RKO (cell line): ENCODE measurements around the gene ATP8A2.

ENCODE experiments used
- DNase-seq: peaks from one replicate; pipeline ENCODE4 v3.0.0-alpha.2; 2016; ENCODE audit warnings: low spot score

ATP8A2 gene

GRCh38 chr13:25732111-25732865, 360.5 kb downstream of the ATP8A2 start:
- DNase-seq = peak; percentile 26

GRCh38 chr13:25733001-25733491, 361.3 kb downstream of the ATP8A2 start:
- peak; percentile 56 for DNase-seq

DNA sequence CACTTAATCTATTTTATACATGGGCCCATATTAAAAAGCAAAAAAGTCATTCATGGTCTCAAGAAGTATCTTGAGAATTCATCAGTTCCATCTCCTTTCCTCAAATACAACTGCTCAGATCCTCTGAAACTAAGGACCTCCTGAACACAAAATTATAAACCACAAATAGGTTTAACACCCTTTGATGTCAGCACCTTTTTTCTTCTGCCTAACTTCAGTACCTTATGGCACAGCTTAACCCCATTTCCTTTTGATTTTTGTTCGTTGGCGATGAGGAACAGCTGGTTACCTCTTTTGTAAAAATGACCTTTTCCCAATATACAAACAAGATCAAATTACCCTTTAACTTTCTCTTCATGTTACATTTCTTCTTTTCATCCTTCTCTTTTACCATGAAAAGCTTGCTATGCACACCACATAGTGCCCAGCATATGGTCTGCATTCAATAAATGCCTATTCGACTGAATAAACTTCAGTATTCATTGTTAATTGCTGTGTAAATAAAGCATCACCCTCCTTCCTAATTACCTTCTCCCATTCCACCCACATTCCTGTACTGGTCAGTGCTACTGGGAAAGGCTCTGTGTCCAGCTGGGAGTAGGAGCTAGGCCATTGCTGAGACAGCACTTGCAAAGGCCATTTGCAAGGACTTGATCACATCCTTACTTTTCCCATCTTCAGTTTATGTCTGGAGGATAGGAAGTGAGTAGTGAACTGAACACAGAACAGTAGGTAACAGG, 362.1 kb downstream of the ATP8A2 start:
- no peak for DNase-seq

GRCh38 chr13:25738342-25739196, 366.8 kb downstream of the ATP8A2 start:
- DNase-seq = no peak

GRCh38 chr13:25739376-25739775, 367.6 kb downstream of the ATP8A2 start:
- no peak for DNase-seq

DNA sequence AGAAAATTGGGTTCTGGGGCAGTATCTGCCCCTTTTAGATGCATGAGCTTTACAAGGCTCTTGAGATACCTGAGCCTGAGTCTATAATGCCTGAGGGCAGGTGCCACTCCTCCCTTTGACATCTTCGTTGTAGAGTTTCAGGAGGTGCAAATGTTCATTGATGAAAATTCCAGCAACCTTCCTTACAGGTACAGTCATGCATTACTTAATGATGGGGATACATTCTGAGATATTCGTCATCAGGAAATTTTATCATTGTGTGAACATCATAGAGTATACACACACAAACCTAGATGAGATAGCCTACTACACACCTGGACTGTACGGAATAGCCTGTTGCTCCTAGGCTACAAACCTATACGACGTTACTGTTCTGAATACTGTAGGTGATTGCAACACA, 370.0 kb downstream of the ATP8A2 start:
- DNase-seq = no peak

GRCh38 chr13:25742220-25742619, 370.4 kb downstream of the ATP8A2 start:
- no peak for DNase-seq

- DNase-seq = no peak
Observed at GRCh38 chr13:25743421-25743820, 371.6 kb downstream of the ATP8A2 start.

DNA sequence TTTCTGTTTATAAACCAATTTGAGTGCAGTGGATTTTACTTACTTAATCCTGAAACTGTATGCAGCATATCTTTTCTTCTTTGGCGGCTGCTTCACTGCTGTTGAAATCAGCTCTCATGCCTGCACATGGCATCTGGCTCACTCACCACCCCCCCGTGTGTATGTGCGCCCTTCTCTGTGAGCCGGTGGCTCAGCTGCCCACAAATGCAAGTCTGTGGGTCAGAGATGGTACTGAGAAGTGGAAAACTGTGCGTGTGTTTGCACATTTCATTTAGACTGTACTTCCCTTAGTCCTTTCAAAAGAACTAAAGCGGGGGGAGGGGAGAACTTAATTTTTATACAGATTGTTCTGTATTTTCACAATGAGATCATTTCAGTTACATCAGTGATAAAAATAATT, 372.4 kb downstream of the ATP8A2 start:
- DNase-seq = no peak

GRCh38 chr13:25746131-25746530, 374.4 kb downstream of the ATP8A2 start:
- no peak for DNase-seq

GRCh38 chr13:25752957-25753551, 381.3 kb downstream of the ATP8A2 start:
- no peak for DNase-seq

- DNase-seq = no peak
Observed at GRCh38 chr13:25753976-25754375, 382.2 kb downstream of the ATP8A2 start.

DNA sequence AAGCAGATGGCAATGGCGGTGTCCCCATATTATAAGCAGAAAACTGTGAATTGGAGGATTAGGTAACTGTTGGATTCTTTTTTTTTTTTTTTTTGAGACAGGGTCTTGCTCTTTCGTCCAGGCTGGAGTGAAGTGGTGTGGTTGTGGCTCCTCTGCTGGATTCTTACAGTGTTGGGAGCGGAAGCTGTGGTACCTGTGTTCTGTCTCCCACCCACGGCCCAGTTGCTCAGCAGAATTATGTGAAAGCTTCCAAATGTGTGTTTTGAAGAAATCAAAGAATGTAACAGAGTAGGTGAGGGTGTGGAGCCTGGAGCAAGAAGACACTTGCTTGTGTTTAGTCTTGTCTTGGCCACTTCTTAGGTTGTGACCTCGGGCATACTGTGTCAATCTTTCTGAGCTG, 384.5 kb downstream of the ATP8A2 start:
- no peak for DNase-seq

GRCh38 chr13:25756912-25757311, 385.1 kb downstream of the ATP8A2 start:
- DNase-seq = no peak

- DNase-seq = no peak
Observed at GRCh38 chr13:25761041-25761440, 389.3 kb downstream of the ATP8A2 start.

- DNase-seq = no peak
Observed at GRCh38 chr13:25762281-25762680, 390.5 kb downstream of the ATP8A2 start.

- DNase-seq = no peak
Observed at GRCh38 chr13:25762795-25763377, 391.1 kb downstream of the ATP8A2 start.

DNA sequence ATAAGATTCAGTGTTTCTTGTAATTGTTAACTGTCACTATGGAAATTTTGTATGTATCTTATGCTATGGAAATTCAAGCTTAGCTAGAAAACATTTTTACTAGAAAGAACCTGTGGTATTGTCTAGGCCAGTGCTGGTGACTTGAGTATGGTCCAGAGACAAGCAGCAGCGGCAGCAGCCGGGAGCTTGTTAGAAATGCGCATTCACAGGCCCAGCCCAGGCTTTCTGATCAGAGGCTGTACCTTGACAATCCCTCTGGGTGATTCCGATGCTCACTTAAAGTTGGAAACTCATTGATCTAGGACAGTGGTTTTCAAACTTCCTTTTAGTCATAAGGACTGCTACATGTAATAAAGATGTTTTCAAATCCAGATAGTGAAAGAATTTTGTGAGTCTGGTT, 392.6 kb downstream of the ATP8A2 start:
- no peak for DNase-seq

- DNase-seq = no peak
Observed at GRCh38 chr13:25765266-25765665, 393.5 kb downstream of the ATP8A2 start.

GRCh38 chr13:25766576-25766975, 394.8 kb downstream of the ATP8A2 start:
- no peak for DNase-seq

DNA sequence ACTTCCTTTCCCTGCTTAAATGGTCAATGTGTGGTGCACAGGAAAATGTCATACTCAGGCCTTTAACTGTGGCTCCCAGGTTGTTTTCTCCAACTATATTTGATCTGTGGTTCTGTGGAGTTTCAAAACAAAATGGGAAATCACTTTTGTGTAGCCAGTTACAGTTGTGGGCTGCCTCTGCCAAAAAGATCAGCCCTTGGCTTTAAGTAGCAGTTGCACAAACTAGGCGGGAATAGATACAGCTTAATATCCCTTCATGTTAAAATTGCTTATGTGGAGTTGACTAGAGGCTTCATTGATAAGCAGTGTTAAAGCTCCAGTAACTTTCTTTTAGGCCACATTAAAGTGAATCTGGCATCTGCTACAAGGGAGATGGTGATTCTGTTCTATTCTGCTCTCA, 395.2 kb downstream of the ATP8A2 start:
- DNase-seq = no peak

- no peak for DNase-seq
Observed at GRCh38 chr13:25768376-25768775, 396.6 kb downstream of the ATP8A2 start.
